GM10847 (cell line): Measurements from ENCODE around the gene GTF3A.

Experiments used
- POLR2A ChIP-seq: IDR thresholded peaks from 2 replicates; pipeline ENCODE4 v1.6.1; 2011; ENCODE audit not compliant: insufficient read length; ENCODE audit errors: extremely low read depth

GTF3A gene

GRCh38 chr13:27398360-27398759 lies 26.1 kb upstream of the GTF3A start:
- TF ChIP-seq POLR2A, result no peak

GRCh38 chr13:27401210-27401609 lies 23.2 kb upstream of the GTF3A start:
- TF ChIP-seq POLR2A, result no peak

GRCh38 chr13:27403203-27403678 lies 21.2 kb upstream of the GTF3A start:
- no peak for TF ChIP-seq POLR2A

- TF ChIP-seq POLR2A, result no peak
Measured at GRCh38 chr13:27403727-27404385, 20.6 kb upstream of the GTF3A start.

GRCh38 chr13:27404680-27405079 lies 19.7 kb upstream of the GTF3A start:
- no peak for TF ChIP-seq POLR2A

- TF ChIP-seq POLR2A, result no peak
Measured at GRCh38 chr13:27405546-27406134, 18.8 kb upstream of the GTF3A start.

- no peak for TF ChIP-seq POLR2A
Measured at GRCh38 chr13:27406178-27406939, 18.1 kb upstream of the GTF3A start.

- no peak for TF ChIP-seq POLR2A
Measured at GRCh38 chr13:27408074-27408473, 16.3 kb upstream of the GTF3A start.

GRCh38 chr13:27409013-27409412 lies 15.4 kb upstream of the GTF3A start:
- TF ChIP-seq POLR2A, result no peak

- no peak for TF ChIP-seq POLR2A
Measured at GRCh38 chr13:27411341-27411740, 13.1 kb upstream of the GTF3A start.

GRCh38 chr13:27415116-27415515 lies 9.3 kb upstream of the GTF3A start:
- no peak for TF ChIP-seq POLR2A

- TF ChIP-seq POLR2A, result no peak
Measured at GRCh38 chr13:27419328-27419727, 5.1 kb upstream of the GTF3A start.

GRCh38 chr13:27421101-27421871 lies 3.1 kb upstream of the GTF3A start:
- no peak for TF ChIP-seq POLR2A

- TF ChIP-seq POLR2A, result no peak
Measured at GRCh38 chr13:27423333-27423732, 1.1 kb upstream of the GTF3A start.

GRCh38 chr13:27425158-27425917 lies 919 bp downstream of the GTF3A start:
- no peak for TF ChIP-seq POLR2A
